ENCODE measurements around the gene HSPB6. TPM values are rescaled to one million over a fixed set of nuclear protein-coding genes. Genes with fewer than 3 reads are reported as not detected.

The HSPB6 gene
- total and polyA plus RNA-seq, 4 donors: 1.8 to 26.9 (median 14.3) TPM

DNA sequence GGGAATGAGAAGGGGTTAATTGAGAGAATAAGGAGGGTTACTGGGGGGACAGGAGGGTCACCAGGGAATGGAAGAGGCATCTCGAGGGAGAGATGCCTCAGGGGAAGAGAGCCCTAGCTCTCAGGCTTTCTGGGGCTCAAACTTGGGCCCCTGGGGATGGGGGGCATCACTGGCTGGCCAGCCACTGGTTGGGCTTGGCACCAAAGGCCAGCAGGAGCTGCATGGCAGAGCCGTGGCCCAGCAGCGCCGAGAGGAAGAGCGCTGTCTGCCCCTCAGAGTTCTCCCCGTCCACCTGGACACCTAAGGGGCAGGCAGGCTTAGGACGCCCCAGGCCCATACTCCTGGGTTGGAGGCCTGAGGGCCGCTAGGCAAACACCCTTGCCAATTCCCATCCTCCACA lies 36.1 kb upstream of the HSPB6 start:
- Histone ChIP-seq H3K36me3 (ENCODE audit: control insufficient read depth, insufficient read depth, low read length) (peaks cover 34% of the 10 kb centered on the region), H3K27ac (ENCODE audit: low read depth, low read length) (no peak overlapping the region), H3K4me1 (ENCODE audit: control insufficient read depth, insufficient read depth, low read length) (peaks cover 12% of the 10 kb centered on the region), H3K27me3 (ENCODE audit: control insufficient read depth, insufficient read depth, low read length) (peaks cover 10% of the 10 kb centered on the region), H3K4me3 (ENCODE audit: low read depth, low read length) (no peak overlapping the region), H3K9me3 (ENCODE audit: control insufficient read depth, insufficient read depth, low read length) (no peaks in the 10 kb centered on the region)
- DNase-seq (ENCODE audit: low read depth in 4 of 6, low spot score in 6 of 6): no peak
- 78% methylated on average over 8 of the region's 8 CpGs for WGBS (ENCODE audit: insufficient coverage)

DNA sequence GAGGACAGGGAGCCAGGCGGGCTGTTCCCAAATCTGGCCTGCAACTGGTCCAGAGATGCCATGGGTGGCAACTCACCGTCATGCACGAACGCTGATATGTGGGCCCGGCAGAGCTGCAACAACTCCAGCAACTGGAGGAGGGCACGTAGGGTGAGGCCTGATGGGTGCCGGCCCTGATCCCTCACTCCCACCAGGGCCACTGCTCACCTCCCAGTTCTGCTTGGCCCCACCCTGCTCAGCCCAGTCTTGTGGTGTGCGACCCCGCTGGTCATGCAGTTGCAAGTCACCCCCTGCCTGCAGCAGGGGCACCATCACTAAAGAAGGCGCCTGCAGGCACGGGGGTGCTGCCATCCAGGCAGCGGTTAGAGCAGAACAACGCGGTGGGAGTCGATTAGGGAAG lies 35.5 kb upstream of the HSPB6 start:
- no peak for DNase-seq (ENCODE audit: low read depth in 4 of 6, low spot score in 6 of 6)
- no peaks in the 10 kb centered on the region for H3K9me3 ChIP-seq (ENCODE audit: control insufficient read depth, insufficient read depth, low read length)
- H3K27ac ChIP-seq (ENCODE audit: low read depth, low read length): no peak overlapping the region
- 76% methylated on average over 15 of the region's 15 CpGs for WGBS (ENCODE audit: insufficient coverage)
- peaks cover 8% of the 10 kb centered on the region for H3K4me1 ChIP-seq (ENCODE audit: control insufficient read depth, insufficient read depth, low read length)
- H3K27me3 ChIP-seq (ENCODE audit: control insufficient read depth, insufficient read depth, low read length): peaks cover 8% of the 10 kb centered on the region
- peaks cover 39% of the 10 kb centered on the region for H3K36me3 ChIP-seq (ENCODE audit: control insufficient read depth, insufficient read depth, low read length)
- H3K4me3 ChIP-seq (ENCODE audit: low read depth, low read length): no peak overlapping the region

DNA sequence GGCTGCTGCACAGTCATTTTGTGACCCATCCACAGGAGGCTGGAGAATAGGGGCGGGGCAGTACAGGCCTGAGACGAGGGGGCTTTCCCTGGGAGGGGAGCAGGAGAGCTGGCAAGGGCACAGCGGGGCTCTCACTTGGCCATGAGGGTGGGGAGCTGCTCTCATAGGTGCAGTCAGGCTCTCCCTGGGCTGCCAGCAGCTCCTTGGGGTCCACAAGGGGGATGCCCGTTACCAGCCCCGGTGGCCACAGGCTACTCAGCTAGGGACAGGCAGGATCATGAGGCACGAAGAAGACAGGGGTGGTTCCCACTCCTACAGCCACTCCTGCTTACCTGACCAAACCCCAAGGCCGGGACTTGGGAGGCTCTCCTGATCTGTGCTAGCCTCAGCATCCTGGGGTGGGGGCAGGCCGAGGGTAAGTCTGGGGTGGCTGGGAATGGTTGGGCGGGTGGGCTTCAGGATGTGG lies 35.0 kb upstream of the HSPB6 start:
- Histone ChIP-seq H3K27ac (ENCODE audit: low read depth, low read length) (no peak overlapping the region), H3K27me3 (ENCODE audit: control insufficient read depth, insufficient read depth, low read length) (peaks cover 3% of the 10 kb centered on the region), H3K36me3 (ENCODE audit: control insufficient read depth, insufficient read depth, low read length) (peaks cover 44% of the 10 kb centered on the region), H3K9me3 (ENCODE audit: control insufficient read depth, insufficient read depth, low read length) (no peaks in the 10 kb centered on the region), H3K4me3 (ENCODE audit: low read depth, low read length) (no peak overlapping the region), H3K4me1 (ENCODE audit: control insufficient read depth, insufficient read depth, low read length) (peaks cover 3% of the 10 kb centered on the region)
- 84% methylated on average over 9 of the region's 9 CpGs for WGBS (ENCODE audit: insufficient coverage)
- no peak for DNase-seq (ENCODE audit: low read depth in 4 of 6, low spot score in 6 of 6)

DNA sequence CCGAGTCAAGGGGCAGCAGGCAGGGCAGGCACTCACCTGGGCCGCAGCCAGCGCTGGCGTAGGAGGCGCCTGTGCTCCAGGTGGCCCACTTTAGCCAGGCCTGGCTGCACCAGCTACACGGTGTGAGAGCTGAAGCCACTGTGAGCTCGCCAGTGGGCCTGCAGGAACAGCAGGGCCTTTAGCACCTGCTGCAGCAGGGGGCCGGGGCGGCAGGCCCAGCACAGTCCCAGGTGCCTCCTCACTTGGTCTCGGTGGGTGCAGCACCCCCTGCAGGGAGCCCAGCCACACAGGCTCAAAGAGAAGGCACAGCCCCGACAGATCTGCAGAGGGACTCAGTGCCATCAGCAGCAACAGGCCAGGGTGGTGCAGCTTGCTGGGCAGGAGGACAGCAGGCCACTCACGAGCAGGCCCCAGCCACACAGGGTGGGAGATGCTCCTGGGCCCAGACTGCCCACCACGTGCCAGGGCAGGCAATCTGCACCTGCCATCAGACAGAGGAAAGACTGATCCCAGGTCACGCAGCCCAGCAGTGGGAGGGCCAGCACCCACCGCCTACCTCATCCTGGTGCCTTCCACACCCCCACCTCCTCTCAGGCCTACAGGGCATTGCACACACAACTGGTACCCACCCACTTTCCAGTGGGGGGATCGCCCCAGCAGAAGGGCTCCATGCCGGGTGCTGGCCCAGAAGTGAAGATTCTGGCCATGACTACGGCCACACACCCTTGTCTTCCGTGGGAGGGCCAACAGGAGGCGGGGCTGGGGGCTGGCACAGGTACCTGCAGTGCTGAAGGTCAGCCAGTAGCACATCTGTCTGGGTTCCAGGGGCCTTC lies 34.4 kb upstream of the HSPB6 start:
- WGBS (ENCODE audit: insufficient coverage): 63% methylated on average over 20 of the region's 20 CpGs
- Histone ChIP-seq H3K9me3 (ENCODE audit: control insufficient read depth, insufficient read depth, low read length) (no peaks in the 10 kb centered on the region), H3K4me3 (ENCODE audit: low read depth, low read length) (no peak overlapping the region), H3K27me3 (ENCODE audit: control insufficient read depth, insufficient read depth, low read length) (no peaks in the 10 kb centered on the region), H3K4me1 (ENCODE audit: control insufficient read depth, insufficient read depth, low read length) (no peaks in the 10 kb centered on the region), H3K27ac (ENCODE audit: low read depth, low read length) (no peak overlapping the region), H3K36me3 (ENCODE audit: control insufficient read depth, insufficient read depth, low read length) (peaks cover 51% of the 10 kb centered on the region)
- DNase-seq (ENCODE audit: low read depth in 4 of 6, low spot score in 6 of 6): peak in 1 of 6 donors; percentile 4

DNA sequence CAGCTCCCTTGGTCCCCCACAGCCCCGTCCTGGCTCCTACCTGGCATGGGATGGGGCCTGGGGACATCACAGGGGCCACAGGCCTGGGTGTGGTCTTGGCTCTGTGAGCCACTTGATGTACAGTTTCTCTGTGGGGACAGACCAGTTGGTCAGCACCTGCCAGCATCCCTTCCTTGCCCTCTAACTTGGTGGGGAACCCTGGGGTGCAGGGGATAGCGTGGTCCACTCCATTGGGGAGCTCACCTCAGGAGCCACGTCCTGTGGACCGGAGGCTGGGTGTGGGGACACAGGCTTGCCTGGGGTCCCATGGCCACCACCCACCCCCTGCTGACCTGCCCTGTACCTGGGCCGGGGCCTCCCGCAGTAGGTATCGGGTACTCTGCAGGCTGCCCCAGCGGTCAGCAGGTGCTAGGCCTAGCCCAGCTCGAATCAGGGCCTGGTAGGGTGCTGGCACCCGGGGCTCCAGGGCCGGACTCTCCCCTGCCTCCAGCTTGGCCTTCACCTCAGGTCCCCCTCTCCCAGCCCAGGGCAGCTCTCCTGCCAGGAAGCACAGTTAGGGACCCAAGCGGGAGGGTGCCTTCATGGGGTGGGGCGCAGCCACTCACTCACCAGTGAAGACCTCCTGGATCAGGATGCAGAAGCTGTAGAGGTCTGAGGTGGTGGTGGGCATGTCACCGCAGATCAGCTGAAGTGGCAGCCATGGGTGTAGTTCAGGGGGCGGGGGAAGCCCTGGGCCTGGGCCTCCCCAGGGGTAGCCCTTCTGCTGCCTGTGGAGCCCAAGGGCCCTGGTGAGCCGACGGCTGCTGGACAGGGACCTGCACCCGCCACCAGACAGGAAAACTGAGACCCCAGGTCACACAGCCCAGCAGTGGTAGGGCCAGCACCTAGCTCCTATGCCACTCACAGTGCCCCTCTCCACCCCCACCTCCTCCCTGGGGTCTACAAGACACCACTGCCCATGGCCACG lies 33.4 kb upstream of the HSPB6 start:
- H3K4me1 ChIP-seq (ENCODE audit: control insufficient read depth, insufficient read depth, low read length): no peaks in the 10 kb centered on the region
- WGBS (ENCODE audit: insufficient coverage): 91% methylated on average over 18 of the region's 19 CpGs
- H3K27ac ChIP-seq (ENCODE audit: low read depth, low read length): no peak overlapping the region
- peaks cover 60% of the 10 kb centered on the region for H3K36me3 ChIP-seq (ENCODE audit: control insufficient read depth, insufficient read depth, low read length)
- DNase-seq (ENCODE audit: low read depth in 4 of 6, low spot score in 6 of 6): peak in 1 of 6 donors; percentile 1
- H3K9me3 ChIP-seq (ENCODE audit: control insufficient read depth, insufficient read depth, low read length): no peaks in the 10 kb centered on the region
- no peaks in the 10 kb centered on the region for H3K27me3 ChIP-seq (ENCODE audit: control insufficient read depth, insufficient read depth, low read length)
- no peak overlapping the region for H3K4me3 ChIP-seq (ENCODE audit: low read depth, low read length)

DNA sequence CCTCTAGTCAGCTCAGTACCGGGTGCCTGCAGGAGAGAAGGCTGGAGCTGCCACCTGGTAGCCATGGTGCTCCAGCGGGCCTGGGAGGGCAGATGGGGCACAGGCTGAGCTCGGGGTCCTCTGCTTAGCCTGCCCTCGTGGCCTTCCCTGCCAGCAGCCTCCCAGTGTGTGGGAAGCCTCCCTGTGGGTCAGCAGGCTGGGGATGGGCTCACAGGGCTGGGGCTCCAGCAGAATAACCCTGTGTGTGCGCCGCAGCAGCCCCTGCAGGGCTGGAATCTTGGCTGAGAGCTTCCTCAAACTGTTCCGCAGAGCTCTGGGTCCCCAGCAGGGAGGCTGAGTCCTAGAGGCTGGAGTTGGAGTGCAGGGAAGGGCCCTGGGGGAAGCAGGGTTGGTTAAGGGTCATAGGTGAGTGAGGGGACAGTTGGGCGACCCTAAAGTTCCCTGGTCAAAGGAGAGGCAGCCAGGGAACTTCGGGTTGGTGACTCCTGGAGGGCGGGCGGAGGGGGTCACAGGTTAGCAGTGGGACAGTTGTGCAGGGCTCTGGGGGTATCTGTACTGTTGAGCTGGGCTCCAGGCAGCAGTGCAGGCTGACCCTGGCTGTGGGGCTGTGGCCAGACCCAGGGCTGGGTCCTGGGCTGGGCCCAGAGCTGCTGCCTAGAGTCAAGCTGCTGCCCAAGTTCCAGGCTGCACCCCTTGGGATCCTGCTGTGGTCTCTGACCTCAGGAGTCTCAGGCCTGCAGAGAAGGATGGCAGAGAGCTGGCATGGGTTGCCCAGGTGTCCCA lies 32.6 kb upstream of the HSPB6 start:
- Histone ChIP-seq H3K27ac (ENCODE audit: low read depth, low read length) (no peak overlapping the region), H3K4me1 (ENCODE audit: control insufficient read depth, insufficient read depth, low read length) (no peaks in the 10 kb centered on the region), H3K36me3 (ENCODE audit: control insufficient read depth, insufficient read depth, low read length) (peaks cover 69% of the 10 kb centered on the region)

DNA sequence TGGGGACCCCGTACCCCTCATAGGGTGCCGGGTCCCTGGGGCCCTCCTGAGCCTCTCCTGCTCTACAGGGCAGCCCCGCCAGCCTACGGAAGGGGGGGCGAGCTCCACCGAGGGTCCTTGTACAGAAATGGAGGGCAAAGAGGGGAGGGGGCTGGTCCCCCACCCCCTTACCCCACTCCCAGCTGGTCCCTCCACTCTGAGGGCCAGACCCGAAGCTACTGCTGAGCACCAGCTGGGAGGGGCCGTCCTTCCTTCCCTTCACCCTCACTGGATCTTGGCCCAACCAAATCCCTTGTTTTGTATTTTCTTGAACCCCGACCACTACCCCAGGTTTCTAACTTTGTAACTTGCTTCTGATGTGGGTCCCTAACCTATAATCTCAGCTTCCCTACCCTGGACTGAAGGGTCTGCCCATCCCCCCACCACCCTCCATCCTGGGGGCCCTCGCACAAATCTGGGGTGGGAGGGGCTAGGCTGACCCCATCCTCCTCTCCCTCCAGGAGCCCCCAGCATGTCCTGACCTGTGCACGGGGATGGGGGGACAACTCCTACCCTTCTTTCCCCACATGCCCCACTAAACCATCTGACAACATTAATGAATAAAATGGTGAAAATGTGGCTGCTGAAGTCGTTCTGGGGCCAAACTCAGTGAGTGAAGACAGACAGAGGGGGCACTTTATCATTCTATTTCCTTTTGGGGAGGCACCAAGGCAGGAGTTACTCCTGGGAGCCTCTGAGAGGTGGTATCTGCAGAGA lies 31.6 kb upstream of the HSPB6 start:
- peak in 1 of 6 donors; percentile 1 for DNase-seq (ENCODE audit: low read depth in 4 of 6, low spot score in 6 of 6)
- H3K27me3 ChIP-seq (ENCODE audit: control insufficient read depth, insufficient read depth, low read length): no peaks in the 10 kb centered on the region
- 70% methylated on average over 2 of the region's 12 CpGs for WGBS (ENCODE audit: insufficient coverage)

More for the DNA sequence above, 32.6 kb upstream of the HSPB6 start:
- Histone ChIP-seq H3K27me3 (ENCODE audit: control insufficient read depth, insufficient read depth, low read length) (no peaks in the 10 kb centered on the region), H3K9me3 (ENCODE audit: control insufficient read depth, insufficient read depth, low read length) (no peaks in the 10 kb centered on the region), H3K4me3 (ENCODE audit: low read depth, low read length) (no peak overlapping the region)
- WGBS (ENCODE audit: insufficient coverage): 76% methylated on average over 11 of the region's 11 CpGs
- peak in 1 of 6 donors; percentile 7 for DNase-seq (ENCODE audit: low read depth in 4 of 6, low spot score in 6 of 6)

DNA sequence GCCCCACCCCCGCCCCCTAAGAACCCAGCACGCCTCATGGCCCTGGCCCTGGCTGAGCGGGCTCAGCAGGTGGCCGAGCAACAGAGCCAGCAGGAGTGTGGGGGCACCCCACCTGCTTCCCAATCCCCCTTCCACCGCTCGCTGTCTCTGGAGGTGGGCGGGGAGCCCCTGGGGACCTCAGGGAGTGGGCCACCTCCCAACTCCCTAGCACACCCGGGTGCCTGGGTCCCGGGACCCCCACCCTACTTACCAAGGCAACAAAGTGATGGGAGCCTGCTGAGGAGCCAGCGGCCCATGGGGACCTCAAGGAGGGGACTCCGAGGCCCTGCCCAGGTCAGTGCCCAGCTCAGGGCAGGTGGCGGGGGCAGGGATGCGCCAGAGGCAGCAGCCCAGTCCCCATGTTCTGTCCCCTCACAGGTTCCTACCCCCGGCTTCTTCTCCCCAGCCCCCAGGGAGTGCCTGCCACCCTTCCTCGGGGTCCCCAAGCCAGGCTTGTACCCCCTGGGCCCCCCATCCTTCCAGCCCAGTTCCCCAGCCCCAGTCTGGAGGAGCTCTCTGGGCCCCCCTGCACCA lies 30.5 kb upstream of the HSPB6 start:
- peak in 1 of 6 donors; percentile 0 for DNase-seq (ENCODE audit: low read depth in 4 of 6, low spot score in 6 of 6)
- H3K4me1 ChIP-seq (ENCODE audit: control insufficient read depth, insufficient read depth, low read length): no peaks in the 10 kb centered on the region
- WGBS (ENCODE audit: insufficient coverage): 93% methylated on average over 14 of the region's 15 CpGs
- H3K36me3 ChIP-seq (ENCODE audit: control insufficient read depth, insufficient read depth, low read length): peaks cover 89% of the 10 kb centered on the region
- no peaks in the 10 kb centered on the region for H3K9me3 ChIP-seq (ENCODE audit: control insufficient read depth, insufficient read depth, low read length)
- no peak overlapping the region for H3K27ac ChIP-seq (ENCODE audit: low read depth, low read length)
- H3K4me3 ChIP-seq (ENCODE audit: low read depth, low read length): no peak overlapping the region
- no peaks in the 10 kb centered on the region for H3K27me3 ChIP-seq (ENCODE audit: control insufficient read depth, insufficient read depth, low read length)

More for the DNA sequence above, 31.6 kb upstream of the HSPB6 start:
- H3K4me3 ChIP-seq (ENCODE audit: low read depth, low read length): no peak overlapping the region
- no peak overlapping the region for H3K27ac ChIP-seq (ENCODE audit: low read depth, low read length)
- peaks cover 79% of the 10 kb centered on the region for H3K36me3 ChIP-seq (ENCODE audit: control insufficient read depth, insufficient read depth, low read length)
- no peaks in the 10 kb centered on the region for H3K4me1 ChIP-seq (ENCODE audit: control insufficient read depth, insufficient read depth, low read length)
- no peaks in the 10 kb centered on the region for H3K9me3 ChIP-seq (ENCODE audit: control insufficient read depth, insufficient read depth, low read length)
